ENCODE data around the gene PASK. TPM values are rescaled to one million over a fixed set of nuclear protein-coding genes. Genes with fewer than 3 reads are reported as not detected.

Gene PASK
- total RNA-seq, 4 donors from 2014 or later: 0.10 to 0.36 (median 0.28) TPM

DNA sequence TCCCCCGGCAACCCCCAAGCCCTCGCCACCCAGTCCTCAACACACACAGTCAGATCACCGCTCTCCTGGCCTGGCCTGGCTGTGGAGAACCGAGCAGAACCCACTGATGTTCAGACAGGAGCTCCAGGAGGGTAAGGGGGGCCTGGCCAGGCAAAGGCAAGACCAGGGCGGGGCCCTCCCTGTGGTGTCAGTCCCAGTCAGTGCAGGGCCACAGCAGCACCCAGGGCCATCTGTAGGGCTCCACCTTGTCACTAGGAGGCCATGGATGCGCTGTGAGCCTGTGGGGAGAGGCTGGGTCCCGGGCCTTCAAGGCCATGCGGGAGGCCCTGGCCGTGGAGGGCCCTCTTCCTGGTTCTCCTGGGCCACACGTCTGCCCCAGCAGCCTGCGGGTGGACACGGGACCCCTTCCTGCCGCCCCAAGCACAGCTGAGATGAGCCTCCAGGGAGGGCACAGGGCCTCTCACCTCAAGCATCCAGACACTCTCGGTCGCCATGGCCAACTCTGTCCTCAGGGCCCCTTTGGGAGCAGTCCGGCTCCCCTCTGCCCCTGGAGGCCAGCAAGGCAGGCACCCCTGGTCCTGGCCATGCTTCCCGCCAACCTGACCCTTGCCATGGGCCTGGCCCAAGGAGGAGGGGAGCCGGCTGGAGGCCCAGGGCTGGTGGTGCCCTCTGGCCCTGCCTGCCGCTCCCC is 41.2 kb upstream of the PASK start:
- no peaks in the 10 kb centered on the region for H3K9me3 ChIP-seq
- no peaks in the 10 kb centered on the region for H3K36me3 ChIP-seq
- H3K4me1 ChIP-seq: no peaks in the 10 kb centered on the region
- in situ Hi-C loops (cut with MboI; ENCODE audit: low sequenced_read_pairs in 4 of 4): no loop called here
- DNase-seq: no peak
- H3K4me3 ChIP-seq: no peak overlapping the region
- H3K27ac ChIP-seq: no peak overlapping the region
- no peak for TF ChIP-seq POLR2A (IDR thresholded peaks at IDR 0.05)
- TF ChIP-seq, protein P1, sequence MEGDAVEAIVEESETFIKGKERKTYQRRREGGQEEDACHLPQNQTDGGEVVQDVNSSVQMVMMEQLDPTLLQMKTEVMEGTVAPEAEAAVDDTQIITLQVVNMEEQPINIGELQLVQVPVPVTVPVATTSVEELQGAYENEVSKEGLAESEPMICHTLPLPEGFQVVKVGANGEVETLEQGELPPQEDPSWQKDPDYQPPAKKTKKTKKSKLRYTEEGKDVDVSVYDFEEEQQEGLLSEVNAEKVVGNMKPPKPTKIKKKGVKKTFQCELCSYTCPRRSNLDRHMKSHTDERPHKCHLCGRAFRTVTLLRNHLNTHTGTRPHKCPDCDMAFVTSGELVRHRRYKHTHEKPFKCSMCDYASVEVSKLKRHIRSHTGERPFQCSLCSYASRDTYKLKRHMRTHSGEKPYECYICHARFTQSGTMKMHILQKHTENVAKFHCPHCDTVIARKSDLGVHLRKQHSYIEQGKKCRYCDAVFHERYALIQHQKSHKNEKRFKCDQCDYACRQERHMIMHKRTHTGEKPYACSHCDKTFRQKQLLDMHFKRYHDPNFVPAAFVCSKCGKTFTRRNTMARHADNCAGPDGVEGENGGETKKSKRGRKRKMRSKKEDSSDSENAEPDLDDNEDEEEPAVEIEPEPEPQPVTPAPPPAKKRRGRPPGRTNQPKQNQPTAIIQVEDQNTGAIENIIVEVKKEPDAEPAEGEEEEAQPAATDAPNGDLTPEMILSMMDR (IDR thresholded peaks at IDR 0.05 in 4 of 5, conservative IDR thresholded peaks at IDR 0.05 in 1 of 5): no peak
- H3K27me3 ChIP-seq: no peaks in the 10 kb centered on the region
- ATAC-seq: no peak
- intact Hi-C loops (cut with DNase I; ENCODE audit: low total_unique reads): no loop called here

GRCh38 chr2:241189856-241190201 is 40.6 kb upstream of the PASK start:
- Histone ChIP-seq H3K4me1 (no peaks in the 10 kb centered on the region), H3K9me3 (no peaks in the 10 kb centered on the region), H3K27ac (no peak overlapping the region), H3K27me3 (no peaks in the 10 kb centered on the region), H3K36me3 (no peaks in the 10 kb centered on the region), H3K4me3 (no peak overlapping the region)
- DNase-seq (no peak), ATAC-seq (no peak)
- in situ Hi-C loops (cut with MboI; ENCODE audit: low sequenced_read_pairs in 4 of 4): no loop called here
- TF ChIP-seq POLR2A (IDR thresholded peaks at IDR 0.05): no peak
- TF ChIP-seq, protein P1 (IDR thresholded peaks at IDR 0.05 in 4 of 5, conservative IDR thresholded peaks at IDR 0.05 in 1 of 5): no peak
- intact Hi-C loops (cut with DNase I; ENCODE audit: low total_unique reads): no loop called here

DNA sequence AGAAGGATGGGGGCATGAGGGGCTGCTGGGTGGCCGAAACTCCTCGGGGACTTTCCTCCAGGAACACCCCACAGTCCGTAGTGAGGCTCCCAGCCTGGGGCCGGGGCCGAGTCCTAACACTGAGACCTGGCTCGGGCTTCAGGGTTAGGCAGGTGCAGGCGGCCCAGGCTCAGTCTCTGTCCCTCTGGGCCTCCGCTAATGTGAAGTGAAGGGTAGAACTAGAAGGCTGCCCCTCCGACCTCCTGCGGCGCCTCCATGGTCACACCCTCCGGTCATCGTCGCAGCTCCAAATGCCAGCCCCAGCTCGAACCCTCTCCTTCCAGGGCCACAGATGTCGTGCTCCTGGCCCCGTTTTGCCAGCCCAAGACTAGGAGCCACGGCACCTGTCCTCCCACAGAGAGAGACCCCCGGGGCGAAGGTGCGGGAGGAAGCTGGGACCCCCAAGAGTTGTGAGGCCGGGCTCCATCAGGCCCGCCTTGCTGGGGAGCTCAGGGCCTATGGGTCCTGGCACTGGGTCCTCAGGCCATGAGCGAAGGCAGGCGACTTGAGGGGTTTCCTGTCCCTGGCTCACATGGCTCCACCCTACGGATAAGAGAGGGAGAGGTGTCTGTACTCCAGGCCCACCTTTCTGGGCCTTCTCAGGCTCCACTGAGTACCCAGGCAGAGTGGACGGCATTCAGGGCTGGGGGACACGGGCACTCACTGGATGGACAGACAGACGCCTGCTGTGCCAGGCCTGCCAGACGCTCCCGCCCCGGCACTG is 40.0 kb upstream of the PASK start:
- DNase-seq: no peak
- ATAC-seq: no peak
- H3K4me3 ChIP-seq: no peak overlapping the region
- H3K27me3 ChIP-seq: no peaks in the 10 kb centered on the region
- in situ Hi-C loops (cut with MboI; ENCODE audit: low sequenced_read_pairs in 4 of 4) (no loop called here), intact Hi-C loops (cut with DNase I; ENCODE audit: low total_unique reads) (no loop called here)
- H3K4me1 ChIP-seq: no peaks in the 10 kb centered on the region
- no peak overlapping the region for H3K27ac ChIP-seq
- H3K9me3 ChIP-seq: no peaks in the 10 kb centered on the region
- H3K36me3 ChIP-seq: no peaks in the 10 kb centered on the region
- TF ChIP-seq POLR2A (IDR thresholded peaks at IDR 0.05): no peak
- TF ChIP-seq, protein P1 (IDR thresholded peaks at IDR 0.05 in 4 of 5, conservative IDR thresholded peaks at IDR 0.05 in 1 of 5): no peak

GRCh38 chr2:241188361-241189092 is 39.3 kb upstream of the PASK start, which contains the start of gene ANO7:
ANO7 (plus strand) TSS chr2:241188677; CDS start chr2:241190064, 1,387 bp downstream.
- intact Hi-C loops (cut with DNase I; ENCODE audit: low total_unique reads) (no loop called here), in situ Hi-C loops (cut with MboI; ENCODE audit: low sequenced_read_pairs in 4 of 4) (no loop called here)

More at GRCh38 chr2:241188361-241189092, 39.3 kb upstream of the PASK start, which contains the start of gene ANO7:
- no peak for ATAC-seq
- no peak for DNase-seq
- Histone ChIP-seq H3K27ac (no peak within 1 kb of the TSS), H3K4me1 (no peaks in the 10 kb centered on the region), H3K4me3 (no peak within 1 kb of the TSS), H3K9me3 (no peaks in the 10 kb centered on the region), H3K27me3 (no peaks in the 10 kb centered on the region), H3K36me3 (peaks cover 0 to under 1% of the 10 kb centered on the region in 2 donors)
- TF ChIP-seq, protein P1 (IDR thresholded peaks at IDR 0.05 in 4 of 5, conservative IDR thresholded peaks at IDR 0.05 in 1 of 5): no peak
- TF ChIP-seq POLR2A (IDR thresholded peaks at IDR 0.05): no peak

Measured in gastrocnemius medialis (tissue), 4 donors.